Brain microvascular endothelial cell (primary cell): ENCODE results near the gene ABCG4.

Source experiments
- DNase-seq: peaks from one replicate; pipeline ENCODE4 v3.0.0-alpha.2; 2020
- H3K27ac ChIP-seq: fragments of 250-450 bp; sonication (Bioruptor Pico); 2 replicates; pipeline ENCODE4 v1.5.1; 2020; ENCODE audit warnings: mild to moderate bottlenecking, moderate library complexity
- H3K27me3 ChIP-seq: fragments of 250-450 bp; sonication (Bioruptor Pico); replicated peaks from 2 replicates; pipeline ENCODE4 v1.5.1; 2020; ENCODE audit warnings: mild to moderate bottlenecking
- H3K36me3 ChIP-seq: fragments of 250-450 bp; sonication (Bioruptor Pico); replicated peaks from 2 replicates; pipeline ENCODE4 v1.5.1; 2020; ENCODE audit warnings: mild to moderate bottlenecking
- H3K4me3 ChIP-seq: 2 replicates; pipeline ENCODE4 v1.5.1; 2011; ENCODE audit warnings: low read depth, mild to moderate bottlenecking, control low read depth, low read length, moderate library complexity
- in situ Hi-C: cut with HindIII; loops from 2 replicates; pipeline ENCODE4 v1.10.0; 2017; ENCODE audit warnings: low sequenced_read_pairs, low pct_ligation_motif_present
- TF ChIP-seq, protein P1 (sequence below): IDR thresholded peaks from 2 replicates; pipeline ENCODE4 v1.5.1; 2011; ENCODE audit warnings: low read depth, mild to moderate bottlenecking, moderate library complexity, low read length, control low read depth, inconsistent platforms; ENCODE audit errors: missing control alignments

Gene ABCG4

DNA sequence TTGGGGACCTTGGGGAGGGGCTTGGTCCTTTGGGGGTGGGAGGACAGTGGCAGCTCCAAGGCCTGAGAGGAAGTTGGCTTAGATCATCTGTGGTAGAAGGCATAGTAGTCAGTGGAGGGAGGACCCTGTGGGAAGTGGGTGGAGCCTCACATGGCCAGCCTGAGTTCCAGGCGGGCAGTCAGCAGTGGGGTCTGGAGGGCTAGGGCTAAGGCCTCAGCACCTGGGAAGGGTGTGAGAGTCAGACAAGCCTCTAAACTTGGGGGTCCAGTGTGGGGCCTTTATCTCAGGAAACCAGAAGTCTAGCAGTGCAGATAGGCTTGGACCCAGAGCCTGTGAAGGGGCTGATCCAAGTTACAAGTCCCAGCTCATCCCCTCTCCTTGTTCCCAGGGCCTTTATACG lies 23.7 kb downstream of the ABCG4 start:
- TF ChIP-seq, protein P1, sequence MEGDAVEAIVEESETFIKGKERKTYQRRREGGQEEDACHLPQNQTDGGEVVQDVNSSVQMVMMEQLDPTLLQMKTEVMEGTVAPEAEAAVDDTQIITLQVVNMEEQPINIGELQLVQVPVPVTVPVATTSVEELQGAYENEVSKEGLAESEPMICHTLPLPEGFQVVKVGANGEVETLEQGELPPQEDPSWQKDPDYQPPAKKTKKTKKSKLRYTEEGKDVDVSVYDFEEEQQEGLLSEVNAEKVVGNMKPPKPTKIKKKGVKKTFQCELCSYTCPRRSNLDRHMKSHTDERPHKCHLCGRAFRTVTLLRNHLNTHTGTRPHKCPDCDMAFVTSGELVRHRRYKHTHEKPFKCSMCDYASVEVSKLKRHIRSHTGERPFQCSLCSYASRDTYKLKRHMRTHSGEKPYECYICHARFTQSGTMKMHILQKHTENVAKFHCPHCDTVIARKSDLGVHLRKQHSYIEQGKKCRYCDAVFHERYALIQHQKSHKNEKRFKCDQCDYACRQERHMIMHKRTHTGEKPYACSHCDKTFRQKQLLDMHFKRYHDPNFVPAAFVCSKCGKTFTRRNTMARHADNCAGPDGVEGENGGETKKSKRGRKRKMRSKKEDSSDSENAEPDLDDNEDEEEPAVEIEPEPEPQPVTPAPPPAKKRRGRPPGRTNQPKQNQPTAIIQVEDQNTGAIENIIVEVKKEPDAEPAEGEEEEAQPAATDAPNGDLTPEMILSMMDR: no peak
- Histone ChIP-seq H3K27me3 (no peaks in the 10 kb centered on the region), H3K27ac (no peak overlapping the region), H3K4me3 (no peak overlapping the region), H3K36me3 (no peaks in the 10 kb centered on the region)
- in situ Hi-C loops: no loop called here
- DNase-seq: no peak

DNA sequence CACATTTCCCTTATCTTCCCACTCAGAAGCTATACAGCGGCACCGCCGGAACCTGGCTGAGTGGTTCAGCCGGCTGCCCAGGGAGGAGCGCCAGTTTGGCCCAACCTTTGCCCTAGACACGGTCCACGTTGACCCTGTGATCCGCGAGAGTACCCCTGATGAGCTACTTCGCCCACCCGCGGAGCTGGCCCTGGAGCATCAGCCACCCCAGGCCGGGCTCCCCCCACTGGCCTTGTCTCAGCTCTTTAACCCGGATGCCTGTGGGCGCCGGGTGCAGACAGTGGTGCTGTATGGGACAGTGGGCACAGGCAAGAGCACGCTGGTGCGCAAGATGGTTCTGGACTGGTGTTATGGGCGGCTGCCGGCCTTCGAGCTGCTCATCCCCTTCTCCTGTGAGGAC lies 24.6 kb downstream of the ABCG4 start:
- no peaks in the 10 kb centered on the region for H3K36me3 ChIP-seq
- TF ChIP-seq, protein P1: no peak

DNA sequence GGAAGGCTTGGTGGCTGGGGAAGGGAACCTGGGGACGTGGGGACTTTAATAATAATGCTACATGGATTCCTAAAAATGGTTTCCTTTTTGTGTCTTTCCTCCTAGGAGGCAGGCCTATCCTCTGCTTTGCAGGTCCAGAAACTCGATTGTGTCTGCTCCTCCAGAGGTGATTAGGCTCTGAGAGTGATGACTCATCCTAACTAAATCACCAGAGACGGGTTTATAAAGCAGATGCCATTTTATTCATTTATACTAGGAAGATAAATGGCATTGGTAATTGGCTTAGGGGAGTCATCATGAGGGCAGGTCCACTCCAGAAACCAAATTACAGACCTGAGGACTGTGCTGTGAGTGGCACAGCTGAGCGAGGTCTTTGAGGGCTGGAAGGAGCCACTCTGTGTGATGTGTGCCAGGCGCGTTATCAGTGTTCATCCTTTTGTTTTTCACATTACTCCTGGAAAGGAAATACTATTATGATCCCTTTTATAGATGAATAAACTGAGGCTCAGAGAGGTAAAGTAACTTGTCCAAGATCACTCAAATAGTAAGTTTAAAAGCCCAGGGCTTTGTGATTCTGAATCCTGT lies 26.7 kb downstream of the ABCG4 start:
- in situ Hi-C loops: no loop called here
- Histone ChIP-seq H3K27me3 (no peaks in the 10 kb centered on the region), H3K36me3 (no peaks in the 10 kb centered on the region), H3K4me3 (no peak overlapping the region), H3K27ac (no peak overlapping the region)
- no peak for DNase-seq
- TF ChIP-seq, protein P1: no peak

More for the DNA sequence above, 24.6 kb downstream of the ABCG4 start:
- in situ Hi-C loops: no loop called here
- Histone ChIP-seq H3K4me3 (no peak overlapping the region), H3K27ac (no peak overlapping the region), H3K27me3 (no peaks in the 10 kb centered on the region)
- no peak for DNase-seq

DNA sequence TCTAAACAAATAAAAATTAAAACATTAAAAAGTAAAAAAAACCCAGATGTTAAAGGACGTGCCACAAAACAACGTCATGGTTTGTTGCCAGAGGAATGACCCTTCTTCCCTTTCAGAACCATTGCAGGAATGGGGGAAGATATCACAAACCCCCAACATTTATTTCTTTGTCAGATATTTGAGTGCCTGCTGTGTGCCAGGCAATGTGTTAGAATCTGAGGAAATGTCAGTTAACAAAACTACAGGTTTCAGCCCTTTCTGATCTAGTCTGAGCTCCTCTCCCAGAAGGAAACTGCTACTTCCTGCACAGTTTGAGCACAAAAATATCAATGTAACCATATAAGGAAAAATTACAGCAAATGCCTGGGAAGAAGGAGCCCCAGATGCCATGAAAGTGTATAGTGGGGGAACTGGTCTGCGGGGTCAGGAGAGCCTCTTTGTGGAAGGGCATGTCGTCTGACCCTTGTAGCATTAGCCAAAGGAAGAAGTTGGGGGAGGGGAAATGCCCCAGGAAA lies 29.4 kb downstream of the ABCG4 start:
- Histone ChIP-seq H3K36me3 (no peaks in the 10 kb centered on the region), H3K27me3 (no peaks in the 10 kb centered on the region), H3K27ac (no peak overlapping the region), H3K4me3 (no peak overlapping the region)
- TF ChIP-seq, protein P1: no peak
- in situ Hi-C loops: no loop called here
- DNase-seq: no peak

DNA sequence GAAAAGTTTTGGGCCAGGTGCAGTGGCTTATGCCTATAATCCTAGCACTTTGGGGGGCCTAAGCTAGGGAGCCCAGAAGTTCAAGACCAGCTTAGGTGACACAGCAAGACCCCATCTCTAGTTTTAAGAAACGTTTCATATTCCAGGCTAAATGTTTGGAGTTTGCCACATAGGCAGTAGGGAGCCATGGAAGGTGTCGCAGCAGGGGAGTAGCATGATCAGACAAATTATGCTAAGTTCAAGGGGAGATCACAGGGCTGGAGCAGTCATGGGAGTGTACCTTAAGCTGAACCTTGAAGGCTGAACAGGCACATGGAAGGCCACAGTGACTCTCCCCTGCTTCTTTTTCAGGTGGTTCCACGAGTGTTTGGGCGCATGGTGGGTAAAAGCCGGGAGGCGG lies 30.5 kb downstream of the ABCG4 start:
- no peaks in the 10 kb centered on the region for H3K36me3 ChIP-seq
- no peaks in the 10 kb centered on the region for H3K27me3 ChIP-seq
- TF ChIP-seq, protein P1: no peak
- H3K27ac ChIP-seq: no peak overlapping the region
- no peak for DNase-seq
- in situ Hi-C loops: no loop called here
- H3K4me3 ChIP-seq: no peak overlapping the region

DNA sequence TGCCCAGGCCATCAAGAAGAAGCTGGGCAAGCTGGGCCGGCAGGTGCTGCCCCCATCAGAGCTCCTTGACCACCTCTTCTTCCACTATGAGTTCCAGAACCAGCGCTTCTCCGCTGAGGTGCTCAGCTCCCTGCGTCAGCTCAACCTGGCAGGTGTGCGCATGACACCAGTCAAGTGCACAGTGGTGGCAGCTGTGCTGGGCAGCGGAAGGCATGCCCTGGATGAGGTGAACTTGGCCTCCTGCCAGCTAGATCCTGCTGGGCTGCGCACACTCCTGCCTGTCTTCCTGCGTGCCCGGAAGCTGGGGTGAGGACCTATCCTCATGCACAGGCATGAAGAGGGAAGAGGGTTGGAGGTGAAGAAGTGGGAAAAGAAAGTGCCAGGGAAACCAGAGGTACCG lies 31.1 kb downstream of the ABCG4 start:
- Histone ChIP-seq H3K27ac (no peak overlapping the region), H3K27me3 (no peaks in the 10 kb centered on the region), H3K4me3 (no peak overlapping the region), H3K36me3 (no peaks in the 10 kb centered on the region)
- TF ChIP-seq, protein P1: no peak
- DNase-seq: no peak
- in situ Hi-C loops: no loop called here
